SH-SY5Y (cell line): ENCODE measurements around the gene TYRO3.

Experiments
- GATA2 ChIP-seq: IDR thresholded peaks from 2 replicates; pipeline ENCODE4 v1.6.1; 2011; ENCODE audit warnings: mild to moderate bottlenecking, low read depth, low read length
- GATA3 ChIP-seq: IDR thresholded peaks from 2 replicates; pipeline ENCODE4 v1.6.1; 2011; ENCODE audit warnings: low read depth, mild to moderate bottlenecking, low read length, moderate library complexity

DNA sequence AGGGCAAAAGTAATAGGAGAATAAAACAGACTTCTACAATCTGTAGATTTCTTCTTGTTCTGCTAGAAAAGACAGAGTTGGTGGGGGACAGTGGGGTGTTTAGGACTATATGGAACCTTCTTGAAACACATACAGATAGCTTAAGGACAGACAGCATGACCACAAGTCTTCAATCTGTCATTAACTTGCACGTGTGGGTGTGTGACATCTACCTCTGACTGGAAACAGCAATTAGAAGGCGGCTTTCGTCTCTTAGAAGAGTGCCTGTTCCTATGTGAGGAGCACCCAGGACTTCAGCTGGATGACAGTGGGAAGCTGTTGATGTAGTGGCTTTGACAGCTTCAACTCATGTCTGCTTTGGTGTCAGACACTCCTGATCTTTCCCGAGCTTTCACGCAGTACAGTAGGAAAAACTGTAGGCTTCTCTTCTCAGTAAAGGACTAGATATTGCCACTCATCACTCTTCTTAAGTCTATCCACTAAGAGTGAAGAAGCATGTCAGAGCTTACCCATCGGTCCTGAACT lies 44.5 kb downstream of the TYRO3 start:
- TF ChIP-seq GATA2 (no peak), GATA3 (no peak)
